ENCODE data around the gene IARS2. TPM values are rescaled to one million over a fixed set of nuclear protein-coding genes. Genes with fewer than 3 reads are reported as not detected.

Gene IARS2
- total and polyA plus RNA-seq, 11 donors = 23.2 to 87.2 (median 78.2) TPM

DNA sequence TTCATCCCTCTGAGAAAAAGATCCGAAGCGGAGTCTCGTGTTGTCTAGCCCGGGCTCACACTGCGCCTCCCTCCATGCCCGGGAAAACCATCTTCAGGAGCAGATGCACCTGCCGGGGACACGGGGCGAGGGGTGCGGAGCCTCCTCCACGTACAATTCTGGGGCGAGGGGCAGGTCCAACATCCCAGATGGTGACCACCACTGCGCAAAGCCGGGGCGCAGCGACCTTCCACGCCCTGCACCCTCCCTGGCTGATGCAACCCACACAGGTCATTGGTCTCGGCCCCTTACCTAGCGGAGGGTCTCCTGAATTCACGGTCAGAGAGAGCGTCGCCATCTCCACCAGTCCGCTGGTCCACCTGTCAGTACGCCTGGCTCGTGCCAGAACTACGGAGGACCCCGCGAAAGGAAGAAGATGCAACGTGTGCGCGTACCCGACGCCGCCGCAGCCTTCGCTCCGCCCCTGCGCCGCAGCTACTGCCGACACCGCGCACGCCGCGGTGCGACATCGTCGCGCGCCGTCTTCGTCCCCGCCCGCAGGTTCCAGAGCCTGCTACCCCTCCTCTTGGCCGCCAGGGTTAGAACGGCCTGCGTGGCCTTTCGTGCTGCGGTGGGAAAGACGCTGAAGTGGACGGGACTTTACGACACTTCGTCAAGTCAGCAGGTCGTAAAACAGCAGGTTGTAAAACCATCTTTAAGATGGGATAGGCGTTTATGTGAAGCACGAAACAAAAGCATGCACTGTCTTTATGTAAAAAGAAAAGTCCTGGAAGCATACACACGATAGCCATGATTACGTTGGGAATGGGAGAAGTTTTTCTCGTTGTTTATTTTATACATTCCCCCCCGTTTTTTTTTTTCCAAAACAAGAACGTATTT is 47.6 kb upstream of the IARS2 start, which contains the start of gene EPRS1:
EPRS1 (minus strand) TSS at position 454 of the 879 bp plus-strand sequence; CDS start at position 337, 117 bp downstream.
- Histone ChIP-seq H3K4me3 (peak within 1 kb of the TSS; percentile 51 to 97 (median 84)), H3K27me3 (no peaks in the 10 kb centered on the region), H3K9me3 (no peaks in the 10 kb centered on the region), H3K36me3 (peaks cover 0 to under 1% (median 0%) of the 10 kb centered on the region in 9 donors), H3K4me1 (peaks cover 0 to 32% (median 10%) of the 10 kb centered on the region in 12 donors), H3K27ac (peak within 1 kb of the TSS; percentile 71 to 90 (median 84))
- peak in 1 of 2 donors; percentile 68 for TF ChIP-seq POLR2A (IDR thresholded peaks at IDR 0.05)
- TF ChIP-seq, protein P1, sequence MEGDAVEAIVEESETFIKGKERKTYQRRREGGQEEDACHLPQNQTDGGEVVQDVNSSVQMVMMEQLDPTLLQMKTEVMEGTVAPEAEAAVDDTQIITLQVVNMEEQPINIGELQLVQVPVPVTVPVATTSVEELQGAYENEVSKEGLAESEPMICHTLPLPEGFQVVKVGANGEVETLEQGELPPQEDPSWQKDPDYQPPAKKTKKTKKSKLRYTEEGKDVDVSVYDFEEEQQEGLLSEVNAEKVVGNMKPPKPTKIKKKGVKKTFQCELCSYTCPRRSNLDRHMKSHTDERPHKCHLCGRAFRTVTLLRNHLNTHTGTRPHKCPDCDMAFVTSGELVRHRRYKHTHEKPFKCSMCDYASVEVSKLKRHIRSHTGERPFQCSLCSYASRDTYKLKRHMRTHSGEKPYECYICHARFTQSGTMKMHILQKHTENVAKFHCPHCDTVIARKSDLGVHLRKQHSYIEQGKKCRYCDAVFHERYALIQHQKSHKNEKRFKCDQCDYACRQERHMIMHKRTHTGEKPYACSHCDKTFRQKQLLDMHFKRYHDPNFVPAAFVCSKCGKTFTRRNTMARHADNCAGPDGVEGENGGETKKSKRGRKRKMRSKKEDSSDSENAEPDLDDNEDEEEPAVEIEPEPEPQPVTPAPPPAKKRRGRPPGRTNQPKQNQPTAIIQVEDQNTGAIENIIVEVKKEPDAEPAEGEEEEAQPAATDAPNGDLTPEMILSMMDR (IDR thresholded peaks at IDR 0.05) = peak; percentile 63 to 94 (median 73)
- 0 to 2% (median 0%) methylated on average over 25 to 71 of the region's 71 CpGs for WGBS, 4 donors
- intact Hi-C loops (cut with DNase I) = loop anchor here in 4 of 10 donors (2.0 to 5.0 kb wide), 3 partner anchors 41 to 49 kb away; partner anchors contain the start of genes IARS2 (in 3 of the 4) and BPNT1 (in 1 of the 4)
- ATAC-seq (peak; percentile 98 to 100 (median 100)), DNase-seq (peak; percentile 95 to 97 (median 96))

DNA sequence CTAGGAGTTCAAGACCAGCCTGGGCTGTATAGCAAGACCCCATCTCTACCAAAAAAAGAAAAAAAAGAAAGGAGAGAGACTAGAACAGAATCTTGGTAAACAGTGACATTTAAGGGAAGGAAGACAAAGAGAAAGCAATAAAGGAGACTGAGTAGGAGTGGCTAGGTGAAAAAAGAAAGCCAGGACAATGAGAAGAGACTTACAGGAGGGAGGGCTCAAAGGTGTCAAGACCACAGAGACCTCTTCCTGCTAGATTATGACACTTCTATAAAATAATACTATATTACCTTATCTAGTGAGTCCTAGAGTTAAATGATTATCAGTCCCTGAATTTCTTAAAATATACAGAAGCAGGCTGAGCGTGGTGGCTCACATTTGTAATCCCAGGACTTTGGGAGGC is 37.6 kb upstream of the IARS2 start:
- H3K27me3 ChIP-seq = no peaks in the 10 kb centered on the region
- intact Hi-C loops (cut with DNase I) = no loop called here
- H3K27ac ChIP-seq = no peak overlapping the region
- DNase-seq = no peak
- peaks cover 0 to 50% (median 43%) of the 10 kb centered on the region in 9 donors for H3K36me3 ChIP-seq
- WGBS, 4 donors = 92 to 100% (median 97%) methylated on average over 1 of the region's 1 CpG
- no peak overlapping the region for H3K4me3 ChIP-seq
- no peaks in the 10 kb centered on the region for H3K4me1 ChIP-seq
- no peak for ATAC-seq
- no peaks in the 10 kb centered on the region for H3K9me3 ChIP-seq
- no peak for TF ChIP-seq POLR2A (IDR thresholded peaks at IDR 0.05)
- TF ChIP-seq, protein P1 (IDR thresholded peaks at IDR 0.05) = no peak

DNA sequence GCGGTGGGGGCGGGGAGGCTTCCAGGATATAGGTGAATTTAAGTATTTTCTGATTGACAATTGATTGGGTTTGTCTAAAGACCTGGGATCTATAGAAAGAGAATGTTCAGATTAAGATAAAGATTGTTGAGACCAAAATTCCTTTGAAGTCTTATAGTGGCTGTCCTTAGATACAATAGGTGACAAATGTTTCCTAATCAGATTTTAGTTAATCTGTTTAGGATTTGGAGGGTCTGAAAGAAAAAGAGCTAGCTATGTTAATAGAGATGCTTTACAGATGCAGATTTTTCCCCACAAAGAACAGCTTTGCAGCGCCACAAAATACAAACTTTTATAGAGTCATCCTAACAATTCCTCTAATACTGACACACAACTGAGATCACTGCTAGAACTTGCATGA is 33.1 kb upstream of the IARS2 start:
- intact Hi-C loops (cut with DNase I) = no loop called here
- no peak for TF ChIP-seq POLR2A (IDR thresholded peaks at IDR 0.05)
- TF ChIP-seq, protein P1 (IDR thresholded peaks at IDR 0.05) = no peak
- H3K36me3 ChIP-seq = peaks cover 0 to 91% (median 82%) of the 10 kb centered on the region in 9 donors
- H3K27ac ChIP-seq = no peak overlapping the region
- no peak for DNase-seq
- no peaks in the 10 kb centered on the region for H3K27me3 ChIP-seq
- H3K4me1 ChIP-seq = no peaks in the 10 kb centered on the region
- no peaks in the 10 kb centered on the region for H3K9me3 ChIP-seq
- no peak for ATAC-seq
- WGBS, 4 donors = 90 to 97% (median 94%) methylated on average over 3 of the region's 3 CpGs
- no peak overlapping the region for H3K4me3 ChIP-seq

DNA sequence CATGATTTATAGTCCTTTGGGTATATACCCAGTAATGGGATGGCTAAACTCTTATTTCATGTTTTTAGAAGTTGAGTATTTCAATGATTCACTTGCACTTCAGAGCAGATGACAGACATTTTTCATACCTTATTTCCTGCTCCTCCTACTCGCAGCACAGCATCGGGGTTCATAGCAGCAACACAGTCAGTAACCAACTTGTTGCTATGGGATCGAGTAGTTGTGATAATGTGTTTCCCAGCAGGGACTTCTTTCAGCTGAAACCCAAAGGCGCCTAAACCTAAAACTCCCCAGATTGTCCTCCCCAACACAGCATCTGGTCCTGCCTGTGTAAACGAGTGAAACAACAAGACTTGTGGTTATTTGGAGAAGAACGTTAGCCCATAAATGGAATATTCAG is 31.3 kb upstream of the IARS2 start:
- no peaks in the 10 kb centered on the region for H3K4me1 ChIP-seq
- no peak for ATAC-seq
- H3K27ac ChIP-seq = no peak overlapping the region
- H3K36me3 ChIP-seq = peaks cover 0 to 95% (median 90%) of the 10 kb centered on the region in 9 donors
- no peaks in the 10 kb centered on the region for H3K9me3 ChIP-seq
- intact Hi-C loops (cut with DNase I) = no loop called here
- DNase-seq = no peak
- WGBS, 4 donors = 96 to 98% (median 98%) methylated on average over 6 of the region's 6 CpGs
- TF ChIP-seq, protein P1 (IDR thresholded peaks at IDR 0.05) = no peak
- H3K27me3 ChIP-seq = no peaks in the 10 kb centered on the region
- H3K4me3 ChIP-seq = no peak overlapping the region
